ENCODE data around the gene PPM1H.

The PPM1H gene

DNA sequence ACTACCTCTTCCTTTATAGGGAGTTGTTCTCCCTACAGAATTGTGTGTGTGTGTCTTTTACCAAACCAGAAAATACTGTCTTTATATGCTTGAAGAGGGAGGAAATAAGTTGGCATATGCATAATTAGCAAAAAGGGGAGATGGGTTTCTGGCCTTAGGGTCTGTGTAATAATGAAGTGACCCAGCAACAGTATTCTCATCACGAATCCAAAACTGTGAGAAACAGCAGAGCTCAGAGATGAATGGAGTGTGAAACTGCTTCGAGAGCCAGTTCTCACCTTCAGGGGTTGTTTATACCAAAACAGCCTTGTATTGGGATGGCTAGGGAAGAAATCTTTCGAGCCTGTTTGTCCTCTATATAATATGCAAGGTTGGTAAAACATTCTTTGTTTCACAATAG, 240.8 kb downstream of the PPM1H start:
- Histone ChIP-seq H3K4me3 (ENCODE audit: low read length) (peak overlapping the region; percentile 16; the same call in 1 of the 2 replicates), H3K9ac (ENCODE audit: low read length) (no peak overlapping the region), H3K4me2 (ENCODE audit: low read length) (peak overlapping the region; percentile 69), H3K36me3 (replicated peaks; ENCODE audit: low read depth, low read length) (no peaks in the 10 kb centered on the region), H4K20me1 (ENCODE audit: insufficient read depth, low read length) (0 out of 2 replicates have a peak, but pooled peaks cover 2% of the 10 kb centered on the region), H3K27ac (ENCODE audit: low read length) (peak overlapping the region; percentile 42), H3K9me3 (ENCODE audit: insufficient read depth, low read length) (no peaks in the 10 kb centered on the region), H3K79me2 (ENCODE audit: low read length) (no peaks in the 10 kb centered on the region), H2AFZ (ENCODE audit: low read depth, low read length) (no peak overlapping the region), H3K27me3 (ENCODE audit: low read depth, low read length) (no peaks in the 10 kb centered on the region), H3K4me1 (ENCODE audit: low read length) (peaks cover 24% of the 10 kb centered on the region)
- TF ChIP-seq, protein P1, sequence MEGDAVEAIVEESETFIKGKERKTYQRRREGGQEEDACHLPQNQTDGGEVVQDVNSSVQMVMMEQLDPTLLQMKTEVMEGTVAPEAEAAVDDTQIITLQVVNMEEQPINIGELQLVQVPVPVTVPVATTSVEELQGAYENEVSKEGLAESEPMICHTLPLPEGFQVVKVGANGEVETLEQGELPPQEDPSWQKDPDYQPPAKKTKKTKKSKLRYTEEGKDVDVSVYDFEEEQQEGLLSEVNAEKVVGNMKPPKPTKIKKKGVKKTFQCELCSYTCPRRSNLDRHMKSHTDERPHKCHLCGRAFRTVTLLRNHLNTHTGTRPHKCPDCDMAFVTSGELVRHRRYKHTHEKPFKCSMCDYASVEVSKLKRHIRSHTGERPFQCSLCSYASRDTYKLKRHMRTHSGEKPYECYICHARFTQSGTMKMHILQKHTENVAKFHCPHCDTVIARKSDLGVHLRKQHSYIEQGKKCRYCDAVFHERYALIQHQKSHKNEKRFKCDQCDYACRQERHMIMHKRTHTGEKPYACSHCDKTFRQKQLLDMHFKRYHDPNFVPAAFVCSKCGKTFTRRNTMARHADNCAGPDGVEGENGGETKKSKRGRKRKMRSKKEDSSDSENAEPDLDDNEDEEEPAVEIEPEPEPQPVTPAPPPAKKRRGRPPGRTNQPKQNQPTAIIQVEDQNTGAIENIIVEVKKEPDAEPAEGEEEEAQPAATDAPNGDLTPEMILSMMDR (IDR thresholded peaks at IDR 0.05; ENCODE audit: low read depth, low read length), result no peak
- no peak for TF ChIP-seq EZH2phosphoT487 (IDR thresholded peaks at IDR 0.05; ENCODE audit: low read depth)

DNA sequence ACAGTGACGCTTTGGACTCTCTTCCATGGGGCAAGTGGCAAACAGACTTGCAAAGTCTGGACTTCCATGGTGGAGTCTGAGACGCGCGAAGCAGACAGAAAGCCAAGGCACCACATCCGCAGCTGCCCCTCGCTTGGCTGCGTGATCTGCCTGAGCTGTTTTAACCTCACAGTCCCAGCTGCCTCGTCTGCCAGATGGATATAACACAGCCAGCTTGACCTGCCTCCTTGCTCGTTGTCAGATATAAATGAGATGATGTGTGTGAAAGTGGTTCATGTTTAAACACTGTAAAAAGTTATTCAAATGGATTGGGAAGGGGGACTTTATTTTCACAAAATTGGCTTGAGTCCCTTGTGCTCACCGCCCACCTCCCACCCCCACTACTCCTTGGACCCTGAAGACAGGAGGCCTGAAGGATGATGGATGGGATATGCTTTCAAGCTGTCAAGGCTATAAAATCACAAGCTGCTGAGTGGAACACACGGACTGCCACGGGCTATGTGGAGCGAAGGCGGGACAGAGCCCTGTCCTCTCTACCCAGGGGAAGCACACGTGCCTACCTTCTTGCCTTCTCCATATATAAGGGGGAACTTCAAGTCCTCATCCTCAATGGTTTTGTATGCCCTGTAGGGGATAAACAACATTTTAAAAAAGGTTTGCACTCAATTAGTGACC, 241.4 kb downstream of the PPM1H start:
- H3K27ac ChIP-seq (ENCODE audit: low read length), result no peak overlapping the region
- H4K20me1 ChIP-seq (ENCODE audit: insufficient read depth, low read length), result 0 out of 2 replicates have a peak, but pooled peaks cover 2% of the 10 kb centered on the region
- H3K9ac ChIP-seq (ENCODE audit: low read length), result no peak overlapping the region
- 0 out of 2 replicates have a peak overlapping the region, but pooled peaks have one; percentile 69 for H3K4me2 ChIP-seq (ENCODE audit: low read length)
- no peaks in the 10 kb centered on the region for H3K36me3 ChIP-seq (replicated peaks; ENCODE audit: low read depth, low read length)
- no peak overlapping the region for H2AFZ ChIP-seq (ENCODE audit: low read depth, low read length)
- peaks cover 24% of the 10 kb centered on the region for H3K4me1 ChIP-seq (ENCODE audit: low read length)
- no peaks in the 10 kb centered on the region for H3K9me3 ChIP-seq (ENCODE audit: insufficient read depth, low read length)
- H3K4me3 ChIP-seq (ENCODE audit: low read length), result no peak overlapping the region
- TF ChIP-seq, protein P1 (IDR thresholded peaks at IDR 0.05; ENCODE audit: low read depth, low read length), result no peak
- no peak for TF ChIP-seq EZH2phosphoT487 (IDR thresholded peaks at IDR 0.05; ENCODE audit: low read depth)
- no peaks in the 10 kb centered on the region for H3K79me2 ChIP-seq (ENCODE audit: low read length)
- H3K27me3 ChIP-seq (ENCODE audit: low read depth, low read length), result no peaks in the 10 kb centered on the region

DNA sequence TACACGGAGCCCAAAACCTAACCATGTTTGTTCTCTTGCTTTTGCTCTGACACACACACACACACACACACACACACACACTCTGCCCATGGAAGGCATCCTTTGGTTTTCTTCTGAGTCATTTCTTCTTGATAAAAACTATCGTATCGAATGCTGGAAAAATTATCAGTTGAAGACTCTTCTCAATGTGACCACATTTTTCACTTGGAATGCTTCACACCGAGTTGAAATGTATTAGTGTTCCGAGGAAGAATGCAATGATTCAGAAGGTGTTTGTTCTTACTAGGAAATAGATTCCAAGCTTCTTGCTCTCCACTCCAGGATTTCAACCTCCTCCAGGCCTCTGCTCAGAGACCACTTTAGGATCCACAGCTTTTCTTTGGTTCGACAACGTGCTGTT, 242.1 kb downstream of the PPM1H start:
- H4K20me1 ChIP-seq (ENCODE audit: insufficient read depth, low read length), result 0 out of 2 replicates have a peak, but pooled peaks cover 2% of the 10 kb centered on the region
- H3K36me3 ChIP-seq (replicated peaks; ENCODE audit: low read depth, low read length), result no peaks in the 10 kb centered on the region
- no peaks in the 10 kb centered on the region for H3K27me3 ChIP-seq (ENCODE audit: low read depth, low read length)
- H3K9me3 ChIP-seq (ENCODE audit: insufficient read depth, low read length), result no peaks in the 10 kb centered on the region
- no peak overlapping the region for H2AFZ ChIP-seq (ENCODE audit: low read depth, low read length)
- H3K9ac ChIP-seq (ENCODE audit: low read length), result no peak overlapping the region
- no peak overlapping the region for H3K4me2 ChIP-seq (ENCODE audit: low read length)
- TF ChIP-seq, protein P1 (IDR thresholded peaks at IDR 0.05; ENCODE audit: low read depth, low read length), result no peak
- TF ChIP-seq EZH2phosphoT487 (IDR thresholded peaks at IDR 0.05; ENCODE audit: low read depth), result no peak
- H3K79me2 ChIP-seq (ENCODE audit: low read length), result no peaks in the 10 kb centered on the region
- H3K27ac ChIP-seq (ENCODE audit: low read length), result no peak overlapping the region
- no peak overlapping the region for H3K4me3 ChIP-seq (ENCODE audit: low read length)
- H3K4me1 ChIP-seq (ENCODE audit: low read length), result peaks cover 24% of the 10 kb centered on the region

DNA sequence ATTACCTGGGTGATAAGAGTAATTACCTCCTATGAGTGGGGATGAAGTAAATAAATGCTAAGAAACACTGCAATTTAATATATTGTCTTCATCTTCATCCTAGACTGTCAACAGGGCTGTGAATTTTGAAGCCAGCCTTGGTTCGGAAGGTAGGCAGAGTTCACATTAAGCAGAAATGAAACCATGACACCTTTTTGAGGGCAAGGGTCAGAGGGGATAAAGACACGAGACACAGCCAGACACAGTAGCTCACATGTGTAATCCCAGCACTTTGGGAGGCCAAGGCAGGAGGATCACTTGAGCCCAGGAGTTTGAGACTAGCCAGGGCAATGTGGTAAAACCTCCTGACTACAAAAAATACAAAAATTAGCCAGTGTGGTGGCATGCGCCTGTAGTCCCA, 243.6 kb downstream of the PPM1H start:
- Histone ChIP-seq H3K27me3 (ENCODE audit: low read depth, low read length) (no peaks in the 10 kb centered on the region), H3K4me3 (ENCODE audit: low read length) (no peak overlapping the region), H2AFZ (ENCODE audit: low read depth, low read length) (no peak overlapping the region), H3K27ac (ENCODE audit: low read length) (no peak overlapping the region), H3K79me2 (ENCODE audit: low read length) (no peaks in the 10 kb centered on the region), H3K36me3 (replicated peaks; ENCODE audit: low read depth, low read length) (no peaks in the 10 kb centered on the region), H3K9me3 (ENCODE audit: insufficient read depth, low read length) (no peaks in the 10 kb centered on the region), H3K4me2 (ENCODE audit: low read length) (no peak overlapping the region), H3K4me1 (ENCODE audit: low read length) (peaks cover 26% of the 10 kb centered on the region), H4K20me1 (ENCODE audit: insufficient read depth, low read length) (0 out of 2 replicates have a peak, but pooled peaks cover 2% of the 10 kb centered on the region), H3K9ac (ENCODE audit: low read length) (no peak overlapping the region)
- no peak for TF ChIP-seq EZH2phosphoT487 (IDR thresholded peaks at IDR 0.05; ENCODE audit: low read depth)

Data from OCI-LY3 (cell line).